HCT116 (cell line): Measurements from ENCODE around the gene MUC22. TPM values are rescaled to one million over a fixed set of nuclear protein-coding genes. Genes with fewer than 3 reads are reported as not detected.

Experiments
- ATAC-seq: fragments of 200-7000 bp; cut with Tn5 transposase; 2 replicates; pipeline ENCODE4 v1.9.1; 2020; ENCODE audit warnings: mild to moderate bottlenecking, moderate library complexity
- BruUV-seq: library from RNA; stranded (reverse); fragments of 400-500 nt; replicated peaks from 2 replicates; lab custom pipeline; 2021; lab: Mats Ljungman, UMichigan
- CTCF ChIA-PET: fragments of 300-600 bp; sonication (Branson Sonifier 250); formaldehyde crosslinking; loops from one replicate; lab custom pipeline; 2021; ENCODE audit warnings: antibody characterized with exemption; lab: Charles Lee
- POLR2A ChIA-PET: fragments of 300-600, 350-600 bp; sonication (Branson Sonifier 250); formaldehyde crosslinking; loops from one replicate; lab custom pipeline; 2021; ENCODE audit warnings: antibody characterized with exemption; lab: Charles Lee
- RAD21 ChIA-PET, 2 experiments: fragments of 300-600 bp; sonication (Branson Sonifier 250); formaldehyde crosslinking; loops; one replicate each; lab custom pipeline; 2023; ENCODE audit warnings: low total read pairs in 2 of 2; ENCODE audit not compliant: uncharacterized antibody in 2 of 2, unreplicated experiment in 2 of 2, low non-redundant PET in 1 of 2; lab: Charles Lee
- DNase-seq: peaks from one replicate; pipeline ENCODE4 v3.0.0-alpha.2; 2010; ENCODE audit warnings: low read depth, low spot score
- H2AFZ ChIP-seq: fragments of 200-600 bp; shearing (Covaris generic), sonication (generic); 2 replicates; pipeline ENCODE4 v1.6.1; 2017; ENCODE audit warnings: low read depth, mixed run types, mixed read lengths, antibody characterized with exemption, low read length; ENCODE audit not compliant: poor library complexity, severe bottlenecking
- H3K27ac ChIP-seq: 2 replicates; pipeline ENCODE4 v1.5.1; 2012; ENCODE audit warnings: low read depth, low read length
- H3K27me3 ChIP-seq: fragments of 200-600 bp; sonication (generic); 2 replicates; pipeline ENCODE4 v1.6.1; 2016; ENCODE audit warnings: mixed run types, low read length, mixed read lengths; ENCODE audit not compliant: insufficient read depth
- H3K36me3 ChIP-seq, 2 experiments: fragments of 200-500 bp in 1 of 2; fragments of 200-600 bp in 1 of 2; sonication (Bioruptor generic) in 1 of 2; sonication (generic) in 1 of 2; 2 replicates each; pipeline versions ENCODE4 v1.5.1 to v1.6.1; 2014 to 2016; ENCODE audit warnings: low read length in 2 of 2, inconsistent platforms in 1 of 2, mixed read lengths in 1 of 2, mixed run types in 1 of 2; ENCODE audit not compliant: insufficient read depth in 2 of 2, control insufficient read depth in 1 of 2
- H3K4me1 ChIP-seq, 2 experiments: fragments of 200-600 bp in 1 of 2; sonication (generic) in 1 of 2; 2 replicates each; pipeline versions ENCODE4 v1.5.1 to v1.6.1; 2012 to 2017; ENCODE audit warnings: low read length in 2 of 2, inconsistent platforms in 1 of 2, mild to moderate bottlenecking in 1 of 2, mixed read lengths in 1 of 2, mixed run types in 1 of 2, moderate library complexity in 1 of 2; ENCODE audit not compliant: insufficient read depth in 2 of 2, control insufficient read depth in 1 of 2
- H3K4me2 ChIP-seq: fragments of 200-600 bp; sonication (generic); 2 replicates; pipeline ENCODE4 v1.6.1; 2017; ENCODE audit warnings: mixed run types, low read length, mixed read lengths
- H3K4me3 ChIP-seq, 2 experiments: fragments of 200-600 bp in 1 of 2; sonication (generic) in 1 of 2; replicated peaks in 1 of 2; 2 replicates each; pipeline ENCODE4 v1.5.1; 2011 to 2016; ENCODE audit warnings: low read length in 2 of 2, control low read depth in 1 of 2, low read depth in 1 of 2, mild to moderate bottlenecking in 1 of 2, mixed read lengths in 1 of 2, mixed run types in 1 of 2
- H3K79me2 ChIP-seq: fragments of 200-600 bp; sonication (generic); 2 replicates; pipeline ENCODE4 v1.6.1; 2017; ENCODE audit warnings: mild to moderate bottlenecking, mixed run types, low read length, moderate library complexity, mixed read lengths; ENCODE audit not compliant: insufficient read depth
- H3K9ac ChIP-seq: fragments of 200-600 bp; sonication (generic); 2 replicates; pipeline ENCODE4 v1.6.1; 2016; ENCODE audit warnings: low read length, mixed read lengths
- H3K9me2 ChIP-seq: fragments of 200-600 bp; sonication (generic), shearing (Covaris generic); 2 replicates; pipeline ENCODE4 v1.6.1; 2017; ENCODE audit warnings: mixed run types, mild to moderate bottlenecking, moderate library complexity; ENCODE audit not compliant: insufficient read depth
- H3K9me3 ChIP-seq, 2 experiments: fragments of 200-500 bp in 1 of 2; fragments of 200-600 bp in 1 of 2; sonication (Bioruptor generic) in 1 of 2; sonication (generic) in 1 of 2; 2 replicates each; pipeline ENCODE4 v1.6.1; 2014 to 2017; ENCODE audit warnings: low read length in 2 of 2, mixed read lengths in 2 of 2, inconsistent platforms in 1 of 2, low read depth in 1 of 2, mild to moderate bottlenecking in 1 of 2, mixed run types in 1 of 2, moderate library complexity in 1 of 2; ENCODE audit not compliant: control insufficient read depth in 1 of 2, insufficient read depth in 1 of 2
- H4K20me1 ChIP-seq: fragments of 200-600 bp; sonication (generic), shearing (Covaris generic); 2 replicates; pipeline ENCODE4 v1.6.1; 2017; ENCODE audit warnings: mixed run types, mild to moderate bottlenecking, moderate library complexity; ENCODE audit not compliant: insufficient read depth
- ATF3 ChIP-seq: IDR thresholded peaks from 2 replicates; pipeline ENCODE4 v1.6.1; 2012
- CTCF ChIP-seq, 3 experiments: fragments of 200-600 bp in 1 of 3; sonication (generic) in 1 of 3; IDR thresholded peaks in 2 of 3; conservative IDR thresholded peaks in 1 of 3; 2 replicates each; pipeline ENCODE4 v1.5.1; 2012 to 2017; ENCODE audit warnings: low read depth in 2 of 3, low read length in 2 of 3, antibody characterized with exemption in 1 of 3, borderline replicate concordance in 1 of 3, control low read depth in 1 of 3, mild to moderate bottlenecking in 1 of 3, mixed read lengths in 1 of 3, mixed run types in 1 of 3, moderate library complexity in 1 of 3; ENCODE audit not compliant: insufficient read depth in 1 of 3
- EGR1 ChIP-seq: IDR thresholded peaks from 2 replicates; pipeline ENCODE4 v1.6.1; 2012; ENCODE audit warnings: low read depth
- ELF1 ChIP-seq: IDR thresholded peaks from 2 replicates; pipeline ENCODE4 v1.6.1; 2012; ENCODE audit warnings: low read depth, borderline replicate concordance
- EZH2phosphoT487 ChIP-seq: fragments of 200-600 bp; IDR thresholded peaks from 2 replicates; pipeline ENCODE4 v1.6.1; 2018; ENCODE audit warnings: antibody characterized with exemption, borderline replicate concordance
- FOSL1 ChIP-seq: IDR thresholded peaks from 2 replicates; pipeline ENCODE4 v1.6.1; 2012; ENCODE audit warnings: low read depth
- JUND ChIP-seq: IDR thresholded peaks from 2 replicates; pipeline ENCODE4 v1.6.1; 2012
- MAX ChIP-seq: IDR thresholded peaks from 2 replicates; pipeline ENCODE4 v1.6.1; 2012
- POLR2A ChIP-seq: IDR thresholded peaks from 2 replicates; pipeline ENCODE4 v1.7.0; 2011; ENCODE audit warnings: borderline replicate concordance; ENCODE audit not compliant: insufficient read depth, insufficient read length; ENCODE audit errors: extremely low read depth
- REST ChIP-seq: IDR thresholded peaks from 2 replicates; pipeline ENCODE4 v1.6.1; 2012; ENCODE audit warnings: low read depth
- SIN3A ChIP-seq: IDR thresholded peaks from 2 replicates; pipeline ENCODE4 v1.6.1; 2012; ENCODE audit warnings: low read depth
- SP1 ChIP-seq: IDR thresholded peaks from 2 replicates; pipeline ENCODE4 v1.6.1; 2012; ENCODE audit warnings: low read depth
- SRF ChIP-seq: IDR thresholded peaks from 2 replicates; pipeline ENCODE4 v1.6.1; 2012; ENCODE audit warnings: low read depth
- TCF7L2 ChIP-seq: IDR thresholded peaks from 2 replicates; pipeline ENCODE4 v1.7.0; 2011; ENCODE audit warnings: borderline replicate concordance, inconsistent platforms; ENCODE audit not compliant: insufficient read depth, insufficient read length; ENCODE audit errors: extremely low read depth
- YY1 ChIP-seq: IDR thresholded peaks from 2 replicates; pipeline ENCODE4 v1.6.1; 2011; ENCODE audit warnings: low read length, low read depth, moderate library complexity, mild to moderate bottlenecking; ENCODE audit not compliant: insufficient replicate concordance; ENCODE audit errors: extremely low read depth
- ZBTB33 ChIP-seq: IDR thresholded peaks from 2 replicates; pipeline ENCODE4 v1.6.1; 2011; ENCODE audit warnings: mild to moderate bottlenecking, low read length, moderate library complexity; ENCODE audit not compliant: insufficient replicate concordance; ENCODE audit errors: extremely low read depth
- ZFX ChIP-seq: fragments of 450-650 bp; IDR thresholded peaks from 2 replicates; pipeline ENCODE4 v1.6.1; 2017
- intact Hi-C: fragments of 100-400 bp; cut with micrococcal nuclease; formaldehyde crosslinking; loops from 2 replicates; pipeline ENCODE4 v1.10.0; 2022
- total RNA-seq: library from RNA; stranded (reverse); gene quantifications from one replicate; pipeline ENCODE4 v1.2.1, GENCODE V29; 2021; ENCODE audit not compliant: unreplicated experiment

Gene MUC22
- total RNA-seq, 1 experiment from 2014 or later, result not detected

GRCh38 chr6:30979690-30980089, 30.6 kb upstream of the MUC22 start:
- no TSS peak for BruUV-seq
- H3K4me3 ChIP-seq, result no peak overlapping the region
- no peak overlapping the region for H3K4me2 ChIP-seq
- ChIA-PET RAD21 (no interaction called here), POLR2A (no interaction called here), CTCF (no interaction called here)
- H3K36me3 ChIP-seq, result no peaks in the 10 kb centered on the region
- no peak overlapping the region for H3K9ac ChIP-seq
- no peak overlapping the region for H3K27ac ChIP-seq
- H2AFZ ChIP-seq, result no peak overlapping the region
- ATAC-seq, result no peak
- H3K27me3 ChIP-seq, result no peaks in the 10 kb centered on the region
- H4K20me1 ChIP-seq, result no peaks in the 10 kb centered on the region
- H3K79me2 ChIP-seq, result no peaks in the 10 kb centered on the region
- intact Hi-C loops, result no loop called here
- H3K4me1 ChIP-seq, result peaks cover 8 to 9% of the 10 kb centered on the region in 2 experiments; a peak in 3 of 4 replicates
- DNase-seq, result no peak
- H3K9me2 ChIP-seq, result no peaks in the 10 kb centered on the region
- H3K9me3 ChIP-seq, result no peaks in the 10 kb centered on the region
- TF ChIP-seq TCF7L2 (no peak), FOSL1 (no peak), MAX (no peak), ZBTB33 (no peak), REST (no peak), ZFX (no peak), ELF1 (no peak), CTCF (IDR thresholded peaks at IDR 0.05 in 2 of 3, conservative IDR thresholded peaks at IDR 0.05 in 1 of 3; ENCODE audit: borderline replicate concordance in 1 of 3, insufficient read depth in 1 of 3, low read depth in 2 of 3, low read length in 2 of 3) (no peak), YY1 (no peak), SRF (no peak), EGR1 (no peak), POLR2A (no peak), SIN3A (no peak), JUND (no peak), SP1 (no peak), EZH2phosphoT487 (no peak), ATF3 (no peak)
